Left ventricle myocardium superior (tissue), 1 donor: ENCODE measurements around the gene HK1. TPM values are rescaled to one million over a fixed set of nuclear protein-coding genes. Genes with fewer than 3 reads are reported as not detected.
"Not testable (repeated sequence)": the region's sequence is repeated elsewhere in the genome, so short reads cannot be mapped to it uniquely, and the experiment has no call there.

Experiments
- ATAC-seq: fragments of 200-7000 bp; cut with Tn5 transposase; one replicate; pipeline ENCODE4 v1.9.1; 2020; ENCODE audit warnings: mild to moderate bottlenecking, moderate library complexity
- DNase-seq: peaks from one replicate; pipeline ENCODE4 v3.0.0-alpha.2; 2020
- intact Hi-C: fragments of 100-400 bp; cut with micrococcal nuclease; formaldehyde crosslinking; loops from one replicate; pipeline ENCODE4 v1.11.0; 2022
- total RNA-seq: library from RNA; stranded (reverse); fragmentation: NEBNext Ultra II Directional; extraction: Animal tissue kit (Norgen Biotek cat#: 25700); gene quantifications from one replicate; pipeline ENCODE4 v1.2.1, GENCODE V29; 2021
- donor health status: DM: no; HTN: yes; CAD: no; lungs with severe emphysema.

The HK1 gene
- total RNA-seq, 1 donor from 2014 or later = 210 TPM

- DNase-seq (no peak), ATAC-seq (no peak)
- intact Hi-C loops = no loop called here
These were observed 14.2 kb downstream of the HK1 start for GRCh38 chr10:69292459-69292858.

GRCh38 chr10:69295027-69295636, 16.8 kb downstream of the HK1 start:
- intact Hi-C loops = no loop called here

GRCh38 chr10:69303632-69304051, 25.3 kb downstream of the HK1 start:
- no peak for ATAC-seq
- intact Hi-C loops = no loop called here
- DNase-seq = no peak

More at GRCh38 chr10:69295027-69295636, 16.8 kb downstream of the HK1 start:
- ATAC-seq (no peak), DNase-seq (no peak)

- DNase-seq = no peak
- no peak for ATAC-seq
- intact Hi-C loops = no loop called here
These were observed 28.1 kb downstream of the HK1 start for GRCh38 chr10:69306421-69306820.

- no peak for ATAC-seq
- intact Hi-C loops = no loop called here
These were observed 29.1 kb downstream of the HK1 start for GRCh38 chr10:69307434-69307833.

GRCh38 chr10:69308304-69308703, 30.0 kb downstream of the HK1 start:
- intact Hi-C loops, ATAC-seq, DNase-seq: not testable (repeated sequence)

More at GRCh38 chr10:69307434-69307833, 29.1 kb downstream of the HK1 start:
- no peak for DNase-seq

- intact Hi-C loops = no loop called here
- DNase-seq (no peak), ATAC-seq (peak; percentile 45)
These were observed 33.0 kb downstream of the HK1 start for GRCh38 chr10:69311309-69311708.

GRCh38 chr10:69312528-69312927, 34.2 kb downstream of the HK1 start:
- no peak for ATAC-seq
- intact Hi-C loops = no loop called here
- no peak for DNase-seq

- intact Hi-C loops = no loop called here
- no peak for ATAC-seq
These were observed 36.8 kb downstream of the HK1 start for GRCh38 chr10:69315100-69315542.

GRCh38 chr10:69315610-69316312, 37.5 kb downstream of the HK1 start:
- no peak for DNase-seq
- intact Hi-C loops = no loop called here
- ATAC-seq = no peak

More at GRCh38 chr10:69315100-69315542, 36.8 kb downstream of the HK1 start:
- DNase-seq = no peak

GRCh38 chr10:69316313-69317059, 38.2 kb downstream of the HK1 start:
- ATAC-seq (no peak), DNase-seq (no peak)
- intact Hi-C loops = no loop called here

GRCh38 chr10:69317175-69317604, 38.9 kb downstream of the HK1 start:
- no peak for DNase-seq
- ATAC-seq = no peak
- intact Hi-C loops = no loop called here

- intact Hi-C loops = no loop called here
- DNase-seq = no peak
- peak; percentile 14 for ATAC-seq
These were observed 39.4 kb downstream of the HK1 start for GRCh38 chr10:69317626-69318105.

GRCh38 chr10:69318106-69318866, 40.0 kb downstream of the HK1 start:
- ATAC-seq = peak; percentile 97
- intact Hi-C loops = no loop called here
- DNase-seq = peak; percentile 95

GRCh38 chr10:69318867-69319727, 40.8 kb downstream of the HK1 start:
- peak; percentile 76 for ATAC-seq
- DNase-seq = peak; percentile 89
- intact Hi-C loops = no loop called here

- ATAC-seq = no peak
- intact Hi-C loops = no loop called here
- no peak for DNase-seq
These were observed 41.6 kb downstream of the HK1 start for GRCh38 chr10:69319841-69320316.

GRCh38 chr10:69320521-69320920, 42.2 kb downstream of the HK1 start:
- intact Hi-C loops = no loop called here
- ATAC-seq (no peak), DNase-seq (no peak)

- no peak for ATAC-seq
- intact Hi-C loops = no loop called here
- DNase-seq = no peak
These were observed 42.9 kb downstream of the HK1 start for GRCh38 chr10:69321039-69321715.
